ENCODE results near the gene THRAP3. TPM values are rescaled to one million over a fixed set of nuclear protein-coding genes. Genes with fewer than 3 reads are reported as not detected.

THRAP3 gene
- total and polyA plus RNA-seq, 7 experiments from 2014 or later = 62.1 to 138 (median 112) TPM

DNA sequence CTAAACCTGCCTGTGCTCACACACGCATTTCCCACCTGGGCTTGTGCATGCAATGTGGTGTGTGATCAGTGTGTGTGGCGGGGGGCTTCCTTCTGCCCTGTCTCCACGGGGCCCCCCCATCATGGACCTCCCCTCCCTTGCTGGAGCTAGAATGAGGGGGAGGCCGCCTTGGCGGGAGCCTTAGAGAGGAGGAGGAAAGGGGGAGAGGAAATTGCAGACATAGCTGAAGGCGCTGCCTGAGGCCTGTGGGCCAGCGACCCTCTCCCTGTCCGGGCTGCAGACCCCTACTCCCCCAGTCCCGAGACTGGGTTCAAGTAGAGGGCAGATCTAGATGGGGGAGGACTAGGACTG, 100.1 kb downstream of the THRAP3 start:
- H3K9me3 ChIP-seq (ENCODE audit: control insufficient read depth in 2 of 3, low read length in 3 of 3) = no peaks in the 10 kb centered on the region
- H3K36me3 ChIP-seq (ENCODE audit: control insufficient read depth in 2 of 3, insufficient read depth in 3 of 3, low read length in 3 of 3) = no peaks in the 10 kb centered on the region
- Mint-ChIP-seq H3K9me3 (no peaks in the 10 kb centered on the region), H3K4me3 (peak overlapping the region; percentile 62 to 85 (median 79)), H3K27me3 (peaks cover 0 to 5% (median 0%) of the 10 kb centered on the region in 5 donors), H3K36me3 (peaks cover 0 to 4% (median 0%) of the 10 kb centered on the region in 5 donors), H3K4me1 (peaks cover 14 to 36% (median 23%) of the 10 kb centered on the region in 7 donors), H3K27ac (peak overlapping the region in 4 of 9 donors; percentile 24 to 77 (median 44))
- CTCF ChIA-PET = interaction anchor here (3.3 kb wide), 1 partner anchor 18 kb away, joined by 9 read pairs; no protein-coding TSS in a partner anchor
- POLR2A ChIA-PET = interaction anchor here (1.1 to 1.6 kb wide), 3 partner anchors 17 to 42 kb away, joined by 4 to 6 read pairs (median 4); no protein-coding TSS in a partner anchor
- intact Hi-C loops (cut with micrococcal nuclease) = no loop called here
- ATAC-seq = no peak
- peaks cover 10 to 11% of the 10 kb centered on the region in 2 donors for H3K4me1 ChIP-seq (ENCODE audit: control insufficient read depth in 2 of 2, insufficient read depth in 2 of 2, low read length in 2 of 2)
- H3K27ac ChIP-seq (ENCODE audit: low read depth, low read length) = no peak overlapping the region
- no peak overlapping the region for H3K4me3 ChIP-seq (ENCODE audit: low read length)
- no peaks in the 10 kb centered on the region for H3K27me3 ChIP-seq (ENCODE audit: control insufficient read depth in 2 of 2, insufficient read depth in 2 of 2, low read length in 2 of 2)
- no peak for DNase-seq

DNA sequence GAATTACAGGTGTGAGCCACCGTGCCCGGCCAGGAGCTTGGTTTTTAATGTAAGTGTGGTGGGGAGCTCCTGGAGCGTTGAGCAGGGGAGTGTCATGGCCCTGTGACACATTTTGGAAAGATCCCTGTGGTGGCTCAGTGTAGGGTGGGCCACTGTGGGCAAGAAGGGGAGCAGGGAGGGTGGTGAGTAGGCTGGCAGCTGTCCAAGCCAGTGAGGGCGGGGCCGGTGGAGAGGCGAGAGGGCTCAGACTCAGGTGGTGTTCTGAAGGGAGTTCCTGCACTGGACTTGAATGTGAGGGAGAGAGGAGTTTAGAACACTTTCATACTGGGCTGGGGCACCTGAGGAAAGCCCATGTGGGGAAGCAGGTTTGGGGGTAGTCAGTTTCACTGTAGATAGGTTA, 102.3 kb downstream of the THRAP3 start:
- Histone ChIP-seq H3K4me1 (ENCODE audit: control insufficient read depth in 2 of 2, insufficient read depth in 2 of 2, low read length in 2 of 2) (peaks cover 10 to 11% of the 10 kb centered on the region in 2 donors), H3K9me3 (ENCODE audit: control insufficient read depth in 2 of 3, low read length in 3 of 3) (no peaks in the 10 kb centered on the region), H3K36me3 (ENCODE audit: control insufficient read depth in 2 of 3, insufficient read depth in 3 of 3, low read length in 3 of 3) (no peaks in the 10 kb centered on the region), H3K4me3 (ENCODE audit: low read length) (no peak overlapping the region), H3K27ac (ENCODE audit: low read depth, low read length) (no peak overlapping the region), H3K27me3 (ENCODE audit: control insufficient read depth in 2 of 2, insufficient read depth in 2 of 2, low read length in 2 of 2) (no peaks in the 10 kb centered on the region)
- H3K27me3 Mint-ChIP-seq = peaks cover 0 to 11% (median 0%) of the 10 kb centered on the region in 5 donors
- ATAC-seq (no peak), DNase-seq (no peak)
- H3K27ac Mint-ChIP-seq = peak overlapping the region in 1 of 9 donors; percentile 68
- H3K4me3 Mint-ChIP-seq = no peak overlapping the region
- H3K9me3 Mint-ChIP-seq = no peaks in the 10 kb centered on the region
- peaks cover 0 to 3% (median 0%) of the 10 kb centered on the region in 5 donors for H3K36me3 Mint-ChIP-seq
- intact Hi-C loops (cut with micrococcal nuclease) = no loop called here
- ChIA-PET POLR2A (no interaction called here), CTCF (interaction anchor here (2.5 kb wide), 1 partner anchor 16 kb away, joined by 9 read pairs; no protein-coding TSS in a partner anchor)
- peaks cover 7 to 31% (median 18%) of the 10 kb centered on the region in 7 donors for H3K4me1 Mint-ChIP-seq

DNA sequence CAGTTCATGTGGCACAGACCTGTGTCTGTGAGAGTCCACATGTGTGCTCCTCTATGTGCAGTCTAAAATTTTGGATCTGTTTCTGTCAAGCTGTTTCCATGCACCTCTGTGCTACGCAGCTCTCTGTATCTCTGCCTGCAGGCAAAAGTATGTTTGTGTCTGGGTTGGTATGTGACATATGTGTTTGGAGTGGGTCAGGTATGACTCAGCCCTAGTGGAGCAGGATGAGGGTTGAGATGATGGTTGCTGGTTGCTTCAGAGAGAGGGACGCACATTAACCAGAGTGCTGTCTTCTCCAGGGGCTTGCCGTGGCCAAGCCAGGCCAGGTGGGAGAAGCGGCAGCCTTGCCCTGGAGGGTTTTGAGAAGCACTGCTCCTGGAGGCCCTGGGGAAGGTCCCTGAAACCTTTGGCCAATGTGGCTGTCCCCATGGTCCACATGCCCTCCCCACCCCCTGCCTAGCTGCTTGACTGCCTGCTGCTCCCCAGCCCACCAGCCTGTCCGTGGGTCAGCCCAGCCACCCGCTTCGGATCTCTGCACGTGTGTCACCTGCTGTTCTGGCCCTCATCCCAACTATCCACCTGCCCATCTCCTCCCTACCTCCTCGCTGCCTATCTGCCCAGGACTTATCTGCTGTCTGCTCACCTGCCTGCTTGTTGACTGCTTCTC, 103.3 kb downstream of the THRAP3 start:
- no peaks in the 10 kb centered on the region for H3K9me3 Mint-ChIP-seq
- no peak overlapping the region for H3K27ac ChIP-seq (ENCODE audit: low read depth, low read length)
- H3K27me3 Mint-ChIP-seq = peaks cover 0 to 12% (median 0%) of the 10 kb centered on the region in 5 donors
- H3K36me3 Mint-ChIP-seq = no peaks in the 10 kb centered on the region
- intact Hi-C loops (cut with micrococcal nuclease) = no loop called here
- POLR2A ChIA-PET = no interaction called here
- H3K27ac Mint-ChIP-seq = peak overlapping the region in 2 of 9 donors; percentile 31 to 44
- H3K9me3 ChIP-seq (ENCODE audit: control insufficient read depth in 2 of 3, low read length in 3 of 3) = no peaks in the 10 kb centered on the region
- no peaks in the 10 kb centered on the region for H3K27me3 ChIP-seq (ENCODE audit: control insufficient read depth in 2 of 2, insufficient read depth in 2 of 2, low read length in 2 of 2)
- no peak overlapping the region for H3K4me3 ChIP-seq (ENCODE audit: low read length)
- DNase-seq = no peak
- CTCF ChIA-PET = interaction anchor here (0.6 to 2.5 kb wide), 2 partner anchors 15 to 112 kb away, joined by 3 to 9 read pairs; no protein-coding TSS in a partner anchor
- no peak overlapping the region for H3K4me3 Mint-ChIP-seq
- peaks cover 10 to 11% of the 10 kb centered on the region in 2 donors for H3K4me1 ChIP-seq (ENCODE audit: control insufficient read depth in 2 of 2, insufficient read depth in 2 of 2, low read length in 2 of 2)
- no peaks in the 10 kb centered on the region for H3K36me3 ChIP-seq (ENCODE audit: control insufficient read depth in 2 of 3, insufficient read depth in 3 of 3, low read length in 3 of 3)
- H3K4me1 Mint-ChIP-seq = peaks cover 6 to 27% (median 13%) of the 10 kb centered on the region in 7 donors
- ATAC-seq = no peak

GRCh38 chr1:36328088-36328480, 103.8 kb downstream of the THRAP3 start:
- Histone ChIP-seq H3K27ac (ENCODE audit: low read depth, low read length) (no peak overlapping the region), H3K27me3 (ENCODE audit: control insufficient read depth in 2 of 2, insufficient read depth in 2 of 2, low read length in 2 of 2) (no peaks in the 10 kb centered on the region), H3K4me1 (ENCODE audit: control insufficient read depth in 2 of 2, insufficient read depth in 2 of 2, low read length in 2 of 2) (peaks cover 10 to 11% of the 10 kb centered on the region in 2 donors), H3K4me3 (ENCODE audit: low read length) (no peak overlapping the region), H3K36me3 (ENCODE audit: control insufficient read depth in 2 of 3, insufficient read depth in 3 of 3, low read length in 3 of 3) (no peaks in the 10 kb centered on the region), H3K9me3 (ENCODE audit: control insufficient read depth in 2 of 3, low read length in 3 of 3) (no peaks in the 10 kb centered on the region)
- DNase-seq = no peak
- H3K4me3 Mint-ChIP-seq = no peak overlapping the region
- intact Hi-C loops (cut with micrococcal nuclease) = no loop called here
- no peaks in the 10 kb centered on the region for H3K9me3 Mint-ChIP-seq
- ChIA-PET POLR2A (no interaction called here), CTCF (interaction anchor here (2.5 kb wide), 1 partner anchor 15 kb away, joined by 9 read pairs; no protein-coding TSS in a partner anchor)
- peaks cover 6 to 27% (median 13%) of the 10 kb centered on the region in 7 donors for H3K4me1 Mint-ChIP-seq
- H3K27me3 Mint-ChIP-seq = peaks cover 0 to 12% (median 0%) of the 10 kb centered on the region in 5 donors
- no peaks in the 10 kb centered on the region for H3K36me3 Mint-ChIP-seq
- H3K27ac Mint-ChIP-seq = peak overlapping the region in 1 of 9 donors; percentile 31
- no peak for ATAC-seq

- DNase-seq (no peak), ATAC-seq (no peak)
- H3K9me3 Mint-ChIP-seq = no peaks in the 10 kb centered on the region
- Histone ChIP-seq H3K27me3 (ENCODE audit: control insufficient read depth in 2 of 2, insufficient read depth in 2 of 2, low read length in 2 of 2) (no peaks in the 10 kb centered on the region), H3K27ac (ENCODE audit: low read depth, low read length) (no peak overlapping the region), H3K4me3 (ENCODE audit: low read length) (no peak overlapping the region), H3K9me3 (ENCODE audit: control insufficient read depth in 2 of 3, low read length in 3 of 3) (no peaks in the 10 kb centered on the region), H3K4me1 (ENCODE audit: control insufficient read depth in 2 of 2, insufficient read depth in 2 of 2, low read length in 2 of 2) (peaks cover 10% of the 10 kb centered on the region in 2 donors), H3K36me3 (ENCODE audit: control insufficient read depth in 2 of 3, insufficient read depth in 3 of 3, low read length in 3 of 3) (no peaks in the 10 kb centered on the region)
- H3K4me1 Mint-ChIP-seq = peaks cover 6 to 26% (median 12%) of the 10 kb centered on the region in 7 donors
- no peaks in the 10 kb centered on the region for H3K36me3 Mint-ChIP-seq
- peaks cover 0 to 12% (median 0%) of the 10 kb centered on the region in 5 donors for H3K27me3 Mint-ChIP-seq
- no peak overlapping the region for H3K27ac Mint-ChIP-seq
- ChIA-PET CTCF (no interaction called here), POLR2A (no interaction called here)
- no peak overlapping the region for H3K4me3 Mint-ChIP-seq
- intact Hi-C loops (cut with micrococcal nuclease) = no loop called here
These were observed 104.5 kb downstream of the THRAP3 start for GRCh38 chr1:36328713-36329112.

- Mint-ChIP-seq H3K9me3 (no peaks in the 10 kb centered on the region), H3K27ac (no peak overlapping the region), H3K4me3 (no peak overlapping the region), H3K27me3 (peaks cover 0 to 12% (median 0%) of the 10 kb centered on the region in 5 donors), H3K36me3 (no peaks in the 10 kb centered on the region), H3K4me1 (peaks cover 0 to 17% (median under 1%) of the 10 kb centered on the region in 7 donors)
- Histone ChIP-seq H3K9me3 (ENCODE audit: control insufficient read depth in 2 of 3, low read length in 3 of 3) (no peaks in the 10 kb centered on the region), H3K4me3 (ENCODE audit: low read length) (no peak overlapping the region), H3K36me3 (ENCODE audit: control insufficient read depth in 2 of 3, insufficient read depth in 3 of 3, low read length in 3 of 3) (no peaks in the 10 kb centered on the region), H3K27me3 (ENCODE audit: control insufficient read depth in 2 of 2, insufficient read depth in 2 of 2, low read length in 2 of 2) (no peaks in the 10 kb centered on the region), H3K27ac (ENCODE audit: low read depth, low read length) (no peak overlapping the region), H3K4me1 (ENCODE audit: control insufficient read depth in 2 of 2, insufficient read depth in 2 of 2, low read length in 2 of 2) (no peaks in the 10 kb centered on the region)
- ChIA-PET CTCF (no interaction called here), POLR2A (no interaction called here)
- no peak for ATAC-seq
- intact Hi-C loops (cut with micrococcal nuclease) = no loop called here
- no peak for DNase-seq
These were observed 105.6 kb downstream of the THRAP3 start for GRCh38 chr1:36329817-36330216.

- ATAC-seq (no peak), DNase-seq (no peak)
- no peaks in the 10 kb centered on the region for H3K36me3 Mint-ChIP-seq
- peaks cover 0 to 9% (median 0%) of the 10 kb centered on the region in 5 donors for H3K27me3 Mint-ChIP-seq
- Histone ChIP-seq H3K9me3 (ENCODE audit: control insufficient read depth in 2 of 3, low read length in 3 of 3) (no peaks in the 10 kb centered on the region), H3K27me3 (ENCODE audit: control insufficient read depth in 2 of 2, insufficient read depth in 2 of 2, low read length in 2 of 2) (no peaks in the 10 kb centered on the region), H3K27ac (ENCODE audit: low read depth, low read length) (no peak overlapping the region), H3K36me3 (ENCODE audit: control insufficient read depth in 2 of 3, insufficient read depth in 3 of 3, low read length in 3 of 3) (no peaks in the 10 kb centered on the region), H3K4me1 (ENCODE audit: control insufficient read depth in 2 of 2, insufficient read depth in 2 of 2, low read length in 2 of 2) (no peaks in the 10 kb centered on the region), H3K4me3 (ENCODE audit: low read length) (no peak overlapping the region)
- POLR2A ChIA-PET = no interaction called here
- CTCF ChIA-PET = no interaction called here
- H3K27ac Mint-ChIP-seq = no peak overlapping the region
- no peaks in the 10 kb centered on the region for H3K9me3 Mint-ChIP-seq
- intact Hi-C loops (cut with micrococcal nuclease) = no loop called here
- no peak overlapping the region for H3K4me3 Mint-ChIP-seq
- peaks cover 0 to 17% (median 0%) of the 10 kb centered on the region in 7 donors for H3K4me1 Mint-ChIP-seq
These were observed 106.7 kb downstream of the THRAP3 start for GRCh38 chr1:36330940-36331339.

Data from naive thymus-derived CD4-positive, alpha-beta T cell (primary cell).